A673 (cell line): ENCODE data around the gene GOLGA8T. TPM values are rescaled to one million over a fixed set of nuclear protein-coding genes. Genes with fewer than 3 reads are reported as not detected.
"Not testable (repeated sequence)": the region's sequence is repeated elsewhere in the genome, so short reads cannot be mapped to it uniquely, and the experiment has no call there.

Experiments used
- BruUV-seq: library from RNA; stranded (reverse); fragments of 400-500 nt; replicated peaks from 2 replicates; lab custom pipeline; 2021; lab: Mats Ljungman, UMichigan
- CTCF ChIA-PET: fragments of 300-600 bp; sonication (Branson Sonifier 250); formaldehyde crosslinking; loops from one replicate; lab custom pipeline; 2022; ENCODE audit warnings: antibody characterized with exemption; lab: Charles Lee
- POLR2A ChIA-PET: fragments of 300-600 bp; sonication (Branson Sonifier 250); formaldehyde crosslinking; loops from one replicate; lab custom pipeline; 2022; ENCODE audit warnings: antibody characterized with exemption; ENCODE audit not compliant: low non-redundant PET; lab: Charles Lee
- DNase-seq: peaks from one replicate; pipeline ENCODE4 v3.0.0-alpha.2; 2015; ENCODE audit warnings: low spot score
- H3K27ac ChIP-seq: fragments of 200-600 bp; sonication (generic); 2 replicates; pipeline ENCODE4 v1.5.1; 2016; ENCODE audit warnings: mixed run types, low read depth, mild to moderate bottlenecking, mixed read lengths, antibody characterized with exemption, low read length; ENCODE audit not compliant: poor library complexity, severe bottlenecking
- H3K27me3 ChIP-seq: fragments of 200-600 bp; sonication (generic); replicated peaks from 2 replicates; pipeline ENCODE4 v1.6.1; 2017; ENCODE audit warnings: mixed run types, low read depth, mild to moderate bottlenecking, mixed read lengths, antibody characterized with exemption, low read length; ENCODE audit not compliant: insufficient read depth, poor library complexity
- H3K36me3 ChIP-seq: fragments of 200-600 bp; sonication (generic); 2 replicates; pipeline ENCODE4 v1.6.1; 2016; ENCODE audit warnings: mixed run types, mild to moderate bottlenecking, mixed read lengths, antibody characterized with exemption, low read length; ENCODE audit not compliant: insufficient read depth, poor library complexity, severe bottlenecking
- H3K4me1 ChIP-seq: fragments of 200-600 bp; sonication (generic); 2 replicates; pipeline ENCODE4 v1.6.1; 2017; ENCODE audit warnings: mixed run types, mild to moderate bottlenecking, mixed read lengths, antibody characterized with exemption, low read length; ENCODE audit not compliant: insufficient read depth, poor library complexity, severe bottlenecking
- H3K4me3 ChIP-seq: fragments of 200-600 bp; sonication (generic); 2 replicates; pipeline ENCODE4 v1.5.1; 2016; ENCODE audit warnings: low read depth, mixed run types, mild to moderate bottlenecking, mixed read lengths, low read length; ENCODE audit not compliant: poor library complexity, severe bottlenecking
- H3K9me3 ChIP-seq: fragments of 200-600 bp; sonication (generic); 2 replicates; pipeline ENCODE4 v1.6.1; 2016; ENCODE audit warnings: mixed run types, low read depth, mild to moderate bottlenecking, mixed read lengths, antibody characterized with exemption, low read length; ENCODE audit not compliant: poor library complexity, severe bottlenecking
- intact Hi-C: fragments of 100-400 bp; cut with micrococcal nuclease; formaldehyde crosslinking; loops from one replicate; pipeline ENCODE4 v1.10.0; 2022; ENCODE audit not compliant: unreplicated experiment
- total RNA-seq: library from RNA; stranded (reverse); gene quantifications from 2 replicates; pipeline ENCODE4 v1.2.3, GENCODE V29; 2021

GOLGA8T gene
- total RNA-seq, 1 experiment from 2014 or later, result not detected

- intact Hi-C loops, BruUV-seq, H3K27me3 ChIP-seq, CTCF ChIA-PET, POLR2A ChIA-PET, H3K27ac ChIP-seq, DNase-seq, H3K9me3 ChIP-seq, H3K4me1 ChIP-seq, H3K36me3 ChIP-seq, H3K4me3 ChIP-seq: not testable (repeated sequence)
These were observed 38.3 kb downstream of the GOLGA8T start for GRCh38 chr15:30173041-30173608.

- POLR2A ChIA-PET, H3K27me3 ChIP-seq, DNase-seq, CTCF ChIA-PET, BruUV-seq, intact Hi-C loops, H3K27ac ChIP-seq, H3K4me1 ChIP-seq, H3K36me3 ChIP-seq, H3K9me3 ChIP-seq, H3K4me3 ChIP-seq: not testable (repeated sequence)
These were observed 40.4 kb downstream of the GOLGA8T start for GRCh38 chr15:30175291-30175690.

GRCh38 chr15:30176613-30177012 lies 41.8 kb downstream of the GOLGA8T start:
- H3K4me3 ChIP-seq, H3K27ac ChIP-seq, H3K36me3 ChIP-seq, DNase-seq, BruUV-seq, H3K4me1 ChIP-seq, H3K9me3 ChIP-seq, POLR2A ChIA-PET, intact Hi-C loops, H3K27me3 ChIP-seq, CTCF ChIA-PET: not testable (repeated sequence)

GRCh38 chr15:30179814-30180213 lies 45.0 kb downstream of the GOLGA8T start:
- H3K4me1 ChIP-seq, intact Hi-C loops, H3K4me3 ChIP-seq, POLR2A ChIA-PET, H3K9me3 ChIP-seq, H3K27me3 ChIP-seq, H3K27ac ChIP-seq, DNase-seq, CTCF ChIA-PET, BruUV-seq, H3K36me3 ChIP-seq: not testable (repeated sequence)

- H3K9me3 ChIP-seq, H3K36me3 ChIP-seq, H3K27ac ChIP-seq, H3K4me3 ChIP-seq, intact Hi-C loops, H3K4me1 ChIP-seq, CTCF ChIA-PET, H3K27me3 ChIP-seq, DNase-seq, POLR2A ChIA-PET, BruUV-seq: not testable (repeated sequence)
These were observed 50.6 kb downstream of the GOLGA8T start for GRCh38 chr15:30185495-30185894.

GRCh38 chr15:30187429-30187828 lies 52.6 kb downstream of the GOLGA8T start:
- H3K4me3 ChIP-seq, H3K27me3 ChIP-seq, H3K36me3 ChIP-seq, DNase-seq, CTCF ChIA-PET, H3K4me1 ChIP-seq, POLR2A ChIA-PET, H3K27ac ChIP-seq, H3K9me3 ChIP-seq, intact Hi-C loops, BruUV-seq: not testable (repeated sequence)

GRCh38 chr15:30189754-30190153 lies 54.9 kb downstream of the GOLGA8T start:
- intact Hi-C loops, POLR2A ChIA-PET, H3K27ac ChIP-seq, H3K36me3 ChIP-seq, H3K9me3 ChIP-seq, H3K4me3 ChIP-seq, H3K4me1 ChIP-seq, H3K27me3 ChIP-seq, BruUV-seq, DNase-seq, CTCF ChIA-PET: not testable (repeated sequence)

- H3K36me3 ChIP-seq, H3K9me3 ChIP-seq, H3K27ac ChIP-seq, H3K4me3 ChIP-seq, H3K27me3 ChIP-seq, H3K4me1 ChIP-seq, intact Hi-C loops, DNase-seq, CTCF ChIA-PET, BruUV-seq, POLR2A ChIA-PET: not testable (repeated sequence)
These were observed 56.3 kb downstream of the GOLGA8T start for GRCh38 chr15:30191143-30191542.
